Stimulated activated CD4-positive, alpha-beta T cell treated with anti-CD3 and anti-CD28 coated beads, Interleukin-12 subunit alpha, Interleukin-12 subunit beta, amount 100 ng/mL, for 24 hours (primary cell): ENCODE measurements around the gene SCYGR6.

Source experiments
- DNase-seq, 2 experiments: peaks; one replicate each; pipeline ENCODE4 v3.0.0-alpha.2; 2020; ENCODE audit warnings: low read depth in 2 of 2

The SCYGR6 gene

GRCh38 chr2:227713291-227713690 lies 11.3 kb downstream of the SCYGR6 start:
- DNase-seq = no peak

GRCh38 chr2:227710986-227711385 lies 13.6 kb downstream of the SCYGR6 start:
- no peak for DNase-seq

GRCh38 chr2:227707390-227707789 lies 17.2 kb downstream of the SCYGR6 start:
- no peak for DNase-seq

GRCh38 chr2:227706859-227707258 lies 17.7 kb downstream of the SCYGR6 start:
- no peak for DNase-seq

- no peak for DNase-seq
These were observed 20.6 kb downstream of the SCYGR6 start for GRCh38 chr2:227703961-227704360.

- DNase-seq = no peak
These were observed 21.3 kb downstream of the SCYGR6 start for GRCh38 chr2:227703280-227703732.

GRCh38 chr2:227701556-227701955 lies 23.0 kb downstream of the SCYGR6 start:
- DNase-seq = no peak

- no peak for DNase-seq
These were observed 27.4 kb downstream of the SCYGR6 start for GRCh38 chr2:227696990-227697679.

GRCh38 chr2:227687189-227687588 lies 37.4 kb downstream of the SCYGR6 start:
- DNase-seq = no peak

GRCh38 chr2:227684258-227684657 lies 40.3 kb downstream of the SCYGR6 start:
- no peak for DNase-seq

GRCh38 chr2:227677928-227678327 lies 46.6 kb downstream of the SCYGR6 start:
- DNase-seq = no peak

- DNase-seq = no peak
These were observed 50.1 kb downstream of the SCYGR6 start for GRCh38 chr2:227674485-227674884.
